ENCODE results near the gene TUBD1.
A peak's percentile ranks its signal among the peaks of the same experiment; 100 is the strongest.
"Not testable (repeated sequence)": the region's sequence is repeated elsewhere in the genome, so short reads cannot be mapped to it uniquely, and the experiment has no call there.

Gene TUBD1

GRCh38 chr17:59874376-59874775 is 18.4 kb downstream of the TUBD1 start:
- H3K36me3 ChIP-seq (ENCODE audit: control insufficient read depth, insufficient read depth, low read length): peaks cover 54% of the 10 kb centered on the region
- H3K4me1 ChIP-seq (ENCODE audit: control insufficient read depth, insufficient read depth, low read length, poor library complexity, severe bottlenecking): peaks cover 4% of the 10 kb centered on the region
- H3K27ac ChIP-seq (ENCODE audit: low read depth, low read length, severe bottlenecking): no peak overlapping the region
- H3K4me3 ChIP-seq (ENCODE audit: extremely low read depth, insufficient read depth, low read length, poor library complexity, severe bottlenecking): no peak overlapping the region
- no peaks in the 10 kb centered on the region for H3K9me3 ChIP-seq (ENCODE audit: control insufficient read depth, low read length)
- 90% methylated on average over 2 of the region's 2 CpGs; no CpG with 5 or more reads in 1 of the 2 experiments for WGBS, 2 experiments (ENCODE audit: insufficient coverage in 2 of 2)

- H3K4me3 ChIP-seq (ENCODE audit: extremely low read depth, insufficient read depth, low read length, poor library complexity, severe bottlenecking); H3K27ac ChIP-seq (ENCODE audit: low read depth, low read length, severe bottlenecking); H3K4me1 ChIP-seq (ENCODE audit: control insufficient read depth, insufficient read depth, low read length, poor library complexity, severe bottlenecking); H3K9me3 ChIP-seq (ENCODE audit: control insufficient read depth, low read length): not testable (repeated sequence)
- 93 to 100% methylated on average over 3 of the region's 8 CpGs for WGBS, 2 experiments (ENCODE audit: insufficient coverage in 2 of 2)
- H3K36me3 ChIP-seq (ENCODE audit: control insufficient read depth, insufficient read depth, low read length): peaks cover 50% of the 10 kb centered on the region
Observed at GRCh38 chr17:59873414-59873813, 19.3 kb downstream of the TUBD1 start.

- no peak overlapping the region for H3K27ac ChIP-seq (ENCODE audit: low read depth, low read length, severe bottlenecking)
- H3K9me3 ChIP-seq (ENCODE audit: control insufficient read depth, low read length): no peaks in the 10 kb centered on the region
- H3K36me3 ChIP-seq (ENCODE audit: control insufficient read depth, insufficient read depth, low read length): peaks cover 44% of the 10 kb centered on the region
- no peak overlapping the region for H3K4me3 ChIP-seq (ENCODE audit: extremely low read depth, insufficient read depth, low read length, poor library complexity, severe bottlenecking)
- peaks cover 4% of the 10 kb centered on the region for H3K4me1 ChIP-seq (ENCODE audit: control insufficient read depth, insufficient read depth, low read length, poor library complexity, severe bottlenecking)
Observed at GRCh38 chr17:59872351-59872750, 20.4 kb downstream of the TUBD1 start.

GRCh38 chr17:59870482-59870881 is 22.3 kb downstream of the TUBD1 start:
- Histone ChIP-seq H3K4me1 (ENCODE audit: control insufficient read depth, insufficient read depth, low read length, poor library complexity, severe bottlenecking) (peaks cover 4% of the 10 kb centered on the region), H3K9me3 (ENCODE audit: control insufficient read depth, low read length) (no peaks in the 10 kb centered on the region), H3K27ac (ENCODE audit: low read depth, low read length, severe bottlenecking) (no peak overlapping the region), H3K4me3 (ENCODE audit: extremely low read depth, insufficient read depth, low read length, poor library complexity, severe bottlenecking) (no peak overlapping the region), H3K36me3 (ENCODE audit: control insufficient read depth, insufficient read depth, low read length) (peaks cover 31% of the 10 kb centered on the region)
- WGBS, 2 experiments (ENCODE audit: insufficient coverage in 2 of 2): 93 to 100% methylated on average over 7 to 8 of the region's 8 CpGs

GRCh38 chr17:59869941-59870218 is 22.9 kb downstream of the TUBD1 start:
- peaks cover 4% of the 10 kb centered on the region for H3K4me1 ChIP-seq (ENCODE audit: control insufficient read depth, insufficient read depth, low read length, poor library complexity, severe bottlenecking)
- no peak overlapping the region for H3K4me3 ChIP-seq (ENCODE audit: extremely low read depth, insufficient read depth, low read length, poor library complexity, severe bottlenecking)
- H3K27ac ChIP-seq (ENCODE audit: low read depth, low read length, severe bottlenecking): no peak overlapping the region
- no peaks in the 10 kb centered on the region for H3K9me3 ChIP-seq (ENCODE audit: control insufficient read depth, low read length)
- 100% methylated on average over 1 of the region's 1 CpG for WGBS, 2 experiments (ENCODE audit: insufficient coverage in 2 of 2)
- peaks cover 29% of the 10 kb centered on the region for H3K36me3 ChIP-seq (ENCODE audit: control insufficient read depth, insufficient read depth, low read length)

GRCh38 chr17:59863616-59864015 is 29.1 kb downstream of the TUBD1 start:
- no peak overlapping the region for H3K4me3 ChIP-seq (ENCODE audit: extremely low read depth, insufficient read depth, low read length, poor library complexity, severe bottlenecking)
- H3K4me1 ChIP-seq (ENCODE audit: control insufficient read depth, insufficient read depth, low read length, poor library complexity, severe bottlenecking): no peaks in the 10 kb centered on the region
- 90 to 100% methylated on average over 2 of the region's 3 CpGs for WGBS, 2 experiments (ENCODE audit: insufficient coverage in 2 of 2)
- H3K36me3 ChIP-seq (ENCODE audit: control insufficient read depth, insufficient read depth, low read length): peaks cover 51% of the 10 kb centered on the region
- H3K9me3 ChIP-seq (ENCODE audit: control insufficient read depth, low read length): no peaks in the 10 kb centered on the region
- H3K27ac ChIP-seq (ENCODE audit: low read depth, low read length, severe bottlenecking): no peak overlapping the region

- no CpG with 5 or more reads among the region's 2 CpGs for WGBS, 2 experiments (ENCODE audit: insufficient coverage in 2 of 2)
- no peaks in the 10 kb centered on the region for H3K9me3 ChIP-seq (ENCODE audit: control insufficient read depth, low read length)
- no peak overlapping the region for H3K4me3 ChIP-seq (ENCODE audit: extremely low read depth, insufficient read depth, low read length, poor library complexity, severe bottlenecking)
- peaks cover 39% of the 10 kb centered on the region for H3K36me3 ChIP-seq (ENCODE audit: control insufficient read depth, insufficient read depth, low read length)
- peak overlapping the region; percentile 10 for H3K27ac ChIP-seq (ENCODE audit: low read depth, low read length, severe bottlenecking)
- H3K4me1 ChIP-seq (ENCODE audit: control insufficient read depth, insufficient read depth, low read length, poor library complexity, severe bottlenecking): peaks cover 12% of the 10 kb centered on the region
Observed at GRCh38 chr17:59859444-59860025, 33.2 kb downstream of the TUBD1 start.

GRCh38 chr17:59858932-59859331 is 33.8 kb downstream of the TUBD1 start:
- no peak overlapping the region for H3K4me3 ChIP-seq (ENCODE audit: extremely low read depth, insufficient read depth, low read length, poor library complexity, severe bottlenecking)
- H3K4me1 ChIP-seq (ENCODE audit: control insufficient read depth, insufficient read depth, low read length, poor library complexity, severe bottlenecking): peaks cover 12% of the 10 kb centered on the region
- H3K27ac ChIP-seq (ENCODE audit: low read depth, low read length, severe bottlenecking): no peak overlapping the region
- 80% methylated on average over 2 of the region's 3 CpGs; no CpG with 5 or more reads in 1 of the 2 experiments for WGBS, 2 experiments (ENCODE audit: insufficient coverage in 2 of 2)
- peaks cover 34% of the 10 kb centered on the region for H3K36me3 ChIP-seq (ENCODE audit: control insufficient read depth, insufficient read depth, low read length)
- H3K9me3 ChIP-seq (ENCODE audit: control insufficient read depth, low read length): no peaks in the 10 kb centered on the region

GRCh38 chr17:59858167-59858816 is 34.5 kb downstream of the TUBD1 start:
- Histone ChIP-seq H3K36me3 (ENCODE audit: control insufficient read depth, insufficient read depth, low read length) (peaks cover 27% of the 10 kb centered on the region), H3K27ac (ENCODE audit: low read depth, low read length, severe bottlenecking) (no peak overlapping the region), H3K9me3 (ENCODE audit: control insufficient read depth, low read length) (no peaks in the 10 kb centered on the region), H3K4me1 (ENCODE audit: control insufficient read depth, insufficient read depth, low read length, poor library complexity, severe bottlenecking) (peaks cover 18% of the 10 kb centered on the region), H3K4me3 (ENCODE audit: extremely low read depth, insufficient read depth, low read length, poor library complexity, severe bottlenecking) (no peak overlapping the region)
- 100% methylated on average over 1 of the region's 5 CpGs; no CpG with 5 or more reads in 1 of the 2 experiments for WGBS, 2 experiments (ENCODE audit: insufficient coverage in 2 of 2)

GRCh38 chr17:59856859-59857794 is 35.6 kb downstream of the TUBD1 start:
- Histone ChIP-seq H3K4me3 (ENCODE audit: extremely low read depth, insufficient read depth, low read length, poor library complexity, severe bottlenecking) (no peak overlapping the region), H3K9me3 (ENCODE audit: control insufficient read depth, low read length) (no peaks in the 10 kb centered on the region), H3K36me3 (ENCODE audit: control insufficient read depth, insufficient read depth, low read length) (peaks cover 20% of the 10 kb centered on the region), H3K27ac (ENCODE audit: low read depth, low read length, severe bottlenecking) (no peak overlapping the region), H3K4me1 (ENCODE audit: control insufficient read depth, insufficient read depth, low read length, poor library complexity, severe bottlenecking) (peaks cover 19% of the 10 kb centered on the region)
- 80 to 88% methylated on average over 3 of the region's 3 CpGs for WGBS, 2 experiments (ENCODE audit: insufficient coverage in 2 of 2)
